Transverse colon (tissue), 4 donors: Measurements from ENCODE around the gene KCNK15. TPM values are rescaled to one million over a fixed set of nuclear protein-coding genes. Genes with fewer than 3 reads are reported as not detected.

Source experiments
- DNase-seq: peaks from one replicate; pipeline ENCODE4 v3.0.0-alpha.2; 2019
- H3K27ac ChIP-seq, 4 donors: fragments of 200-600 bp; sonication (generic); 2 replicates each; pipeline ENCODE4 v1.5.1; 2016 to 2018; ENCODE audit warnings: inconsistent platforms in 4 of 4
- H3K27me3 ChIP-seq: fragments of 200-600 bp; sonication (generic); 2 replicates; pipeline ENCODE4 v1.5.1; 2017; ENCODE audit warnings: inconsistent platforms
- H3K36me3 ChIP-seq, 4 donors: fragments of 200-600 bp; sonication (generic); 2 replicates each; pipeline ENCODE4 v1.5.1; 2017 to 2019; ENCODE audit warnings: inconsistent platforms in 4 of 4
- H3K4me1 ChIP-seq, 4 donors: fragments of 200-600 bp; sonication (generic); 2 replicates each; pipeline ENCODE4 v1.5.1; 2017 to 2020; ENCODE audit warnings: inconsistent platforms in 4 of 4
- H3K4me3 ChIP-seq, 4 donors: fragments of 200-600 bp; sonication (generic); 1 replicate in 1 of 4; 2 replicates in 3 of 4; pipeline versions ENCODE4 v1.5.1 to v1.6.1; 2017 to 2019; ENCODE audit warnings: inconsistent platforms in 4 of 4
- H3K9me3 ChIP-seq, 2 donors: fragments of 200-600 bp; sonication (generic); 2 replicates each; pipeline ENCODE4 v1.5.1; 2017 to 2019; ENCODE audit warnings: inconsistent platforms in 2 of 2
- CTCF ChIP-seq, 5 experiments: fragments of 200-600 bp in 3 of 5; fragments of 450-650 bp in 2 of 5; sonication (generic) in 3 of 5; IDR thresholded peaks; 1 replicate in 2 of 5; 2 replicates in 3 of 5; pipeline ENCODE4 v1.5.1; 2016 to 2017; ENCODE audit warnings: antibody characterized with exemption in 5 of 5, inconsistent platforms in 3 of 5, mild to moderate bottlenecking in 2 of 5, moderate library complexity in 1 of 5
- EP300 ChIP-seq: sonication (generic); formaldehyde crosslinking; IDR thresholded peaks from one replicate; pipeline ENCODE4 v1.6.1; 2017; ENCODE audit warnings: antibody characterized with exemption, low read depth
- POLR2A ChIP-seq: fragments of 450-650 bp; IDR thresholded peaks from one replicate; pipeline ENCODE4 v1.6.1; 2016; ENCODE audit warnings: antibody characterized with exemption, mild to moderate bottlenecking, moderate library complexity
- POLR2AphosphoS5 ChIP-seq, 3 donors: sonication (generic); formaldehyde crosslinking; IDR thresholded peaks; one replicate each; pipeline ENCODE4 v1.6.1; 2016; ENCODE audit warnings: antibody characterized with exemption in 3 of 3
- WGBS, 2 donors: methylation state at CpG; one replicate each; pipeline ENCODE4 v1.1.5; 2018; ENCODE audit warnings: low coverage in 1 of 2; 5-methylcytosine and 5-hydroxymethylcytosine counted together
- in situ Hi-C, 4 donors: fragments of 200-750 bp; cut with MboI; loops; one replicate each; pipeline versions ENCODE4 v1.15.0 to v1.15.1; 2017; ENCODE audit warnings: low sequenced_read_pairs in 3 of 4, low pct_ligation_motif_present in 1 of 4, low pct_unique_long_range_greater_than_20kb in 1 of 4
- intact Hi-C: fragments of 100-400 bp; cut with DNase I; formaldehyde crosslinking; loops from one replicate; pipeline ENCODE4 v1.15.1; 2023; ENCODE audit warnings: low total_unique reads
- total RNA-seq, 4 donors: library from RNA; depleted of rRNA; stranded (reverse); fragments of >200 nt; gene quantifications; one replicate each; pipeline ENCODE4 v1.1.0, GENCODE V29; 2016

The KCNK15 gene
- total RNA-seq, 4 donors from 2014 or later = 0.27 to 1.3 TPM; not detected in 2

DNA sequence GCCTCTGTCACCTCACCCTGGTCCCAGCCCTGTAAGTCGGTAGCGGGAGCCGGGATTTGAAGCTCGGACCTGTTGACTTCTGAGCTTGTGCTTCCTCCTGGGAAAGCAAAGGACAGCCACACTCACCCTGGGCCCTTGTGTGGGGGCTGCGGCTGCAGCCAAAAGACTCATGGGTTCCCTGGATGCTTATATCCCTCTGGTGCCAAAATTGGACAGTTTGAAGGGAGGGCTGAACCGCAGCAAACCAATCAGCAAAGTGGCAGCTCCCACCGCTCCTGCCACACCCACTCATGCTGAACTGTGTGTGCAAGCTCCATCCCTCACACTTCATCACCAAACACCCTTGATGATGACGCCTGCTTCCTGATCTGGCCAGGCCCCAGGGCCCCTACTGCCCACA lies 34.4 kb upstream of the KCNK15 start:
- in situ Hi-C loops (no loop called here), intact Hi-C loops (no loop called here)
- Histone ChIP-seq H3K9me3 (no peaks in the 10 kb centered on the region), H3K27ac (no peak overlapping the region), H3K4me1 (peaks cover 9 to 17% (median 12%) of the 10 kb centered on the region in 4 donors), H3K27me3 (no peaks in the 10 kb centered on the region), H3K4me3 (no peak overlapping the region), H3K36me3 (no peaks in the 10 kb centered on the region)
- no peak for TF ChIP-seq EP300
- TF ChIP-seq POLR2A = no peak
- no peak for TF ChIP-seq POLR2AphosphoS5 (IDR thresholded peaks at IDR 0.05)
- no peak for TF ChIP-seq CTCF (IDR thresholded peaks at IDR 0.05)
- DNase-seq = no peak
- 95% methylated on average over 8 of the region's 8 CpGs; no CpG with 5 or more reads in 1 of the 2 donors for WGBS, 2 donors

GRCh38 chr20:44714102-44714700 lies 31.5 kb upstream of the KCNK15 start:
- TF ChIP-seq EP300 (peak; percentile 81), CTCF (IDR thresholded peaks at IDR 0.05) (no peak), POLR2AphosphoS5 (IDR thresholded peaks at IDR 0.05) (peak in 1 of 3 donors; percentile 50)
- H3K4me3 ChIP-seq = no peak overlapping the region
- H3K36me3 ChIP-seq = no peaks in the 10 kb centered on the region
- no peaks in the 10 kb centered on the region for H3K9me3 ChIP-seq
- H3K27ac ChIP-seq = peak overlapping the region; percentile 22 to 42 (median 28)
- H3K4me1 ChIP-seq = peaks cover 9 to 17% (median 12%) of the 10 kb centered on the region in 4 donors
- 57 to 63% methylated on average over 5 to 13 of the region's 13 CpGs for WGBS, 2 donors
- intact Hi-C loops = no loop called here
- H3K27me3 ChIP-seq = no peaks in the 10 kb centered on the region
- in situ Hi-C loops = no loop called here
- DNase-seq = no peak

- Histone ChIP-seq H3K9me3 (no peaks in the 10 kb centered on the region), H3K4me1 (peaks cover 9 to 17% (median 12%) of the 10 kb centered on the region in 4 donors), H3K36me3 (no peaks in the 10 kb centered on the region), H3K27me3 (no peaks in the 10 kb centered on the region), H3K4me3 (no peak within 1 kb of the TSS), H3K27ac (peak within 1 kb of the TSS; percentile 22 to 42 (median 28))
- intact Hi-C loops (no loop called here), in situ Hi-C loops (no loop called here)
- peak; percentile 87 for DNase-seq
- WGBS, 2 donors = 41% methylated on average over 24 of the region's 28 CpGs; no CpG with 5 or more reads in 1 of the 2 donors
- no peak for TF ChIP-seq POLR2A
- TF ChIP-seq CTCF (IDR thresholded peaks at IDR 0.05) = no peak
- no peak for TF ChIP-seq POLR2AphosphoS5 (IDR thresholded peaks at IDR 0.05)
Measured at GRCh38 chr20:44714701-44715498, 30.8 kb upstream of the KCNK15 start, which contains the start of gene CCN5. CCN5 (plus strand) TSS chr20:44715369; CDS start chr20:44715391, 22 bp downstream.

GRCh38 chr20:44715499-44716308 lies 30.0 kb upstream of the KCNK15 start:
- Histone ChIP-seq H3K4me3 (no peak overlapping the region), H3K36me3 (no peaks in the 10 kb centered on the region), H3K9me3 (no peaks in the 10 kb centered on the region), H3K27ac (no peak overlapping the region), H3K4me1 (peaks cover 9 to 17% (median 12%) of the 10 kb centered on the region in 4 donors), H3K27me3 (no peaks in the 10 kb centered on the region)
- in situ Hi-C loops (no loop called here), intact Hi-C loops (no loop called here)
- no peak for TF ChIP-seq POLR2AphosphoS5 (IDR thresholded peaks at IDR 0.05)
- no peak for TF ChIP-seq POLR2A
- no peak for TF ChIP-seq EP300
- no peak for TF ChIP-seq CTCF (IDR thresholded peaks at IDR 0.05)
- no peak for DNase-seq
- 57 to 86% methylated on average over 3 to 4 of the region's 5 CpGs for WGBS, 2 donors
